Measurements from ENCODE around the gene PATE2.

PATE2 gene

GRCh38 chr11:125778728-125779127, at the start of gene PATE2:
Gene PATE2, minus strand, starts transcription at chr11:125778828. Its CDS starts 55 bp downstream, at chr11:125778773.
- no peaks in the 10 kb centered on the region for H3K9me3 Mint-ChIP-seq
- peaks cover 14% of the 10 kb centered on the region for H3K27me3 Mint-ChIP-seq
- no peaks in the 10 kb centered on the region for H3K36me3 Mint-ChIP-seq
- H3K27ac Mint-ChIP-seq: no peak within 1 kb of the TSS
- H3K4me3 Mint-ChIP-seq: no peak within 1 kb of the TSS
- H3K4me1 Mint-ChIP-seq: no peaks in the 10 kb centered on the region

- H3K4me3 Mint-ChIP-seq: no peak overlapping the region
- H3K27me3 Mint-ChIP-seq: peaks cover 4% of the 10 kb centered on the region
- no peaks in the 10 kb centered on the region for H3K36me3 Mint-ChIP-seq
- H3K27ac Mint-ChIP-seq: no peak overlapping the region
- peaks cover 15% of the 10 kb centered on the region for H3K9me3 Mint-ChIP-seq
- no peaks in the 10 kb centered on the region for H3K4me1 Mint-ChIP-seq
Observed at GRCh38 chr11:125807909-125808308, 29.3 kb upstream of the PATE2 start.

- H3K36me3 Mint-ChIP-seq: no peaks in the 10 kb centered on the region
- H3K4me1 Mint-ChIP-seq: no peaks in the 10 kb centered on the region
- peaks cover 31% of the 10 kb centered on the region for H3K9me3 Mint-ChIP-seq
- H3K27ac Mint-ChIP-seq: no peak overlapping the region
- H3K27me3 Mint-ChIP-seq: peaks cover 14% of the 10 kb centered on the region
- no peak overlapping the region for H3K4me3 Mint-ChIP-seq
Observed at GRCh38 chr11:125802387-125802786, 23.8 kb upstream of the PATE2 start.

- H3K4me1 Mint-ChIP-seq: no peaks in the 10 kb centered on the region
- H3K9me3 Mint-ChIP-seq: peaks cover 50% of the 10 kb centered on the region
- no peak overlapping the region for H3K27ac Mint-ChIP-seq
- H3K36me3 Mint-ChIP-seq: no peaks in the 10 kb centered on the region
- H3K27me3 Mint-ChIP-seq: peaks cover 13% of the 10 kb centered on the region
- H3K4me3 Mint-ChIP-seq: no peak overlapping the region
Observed at GRCh38 chr11:125799808-125800207, 21.2 kb upstream of the PATE2 start.

GRCh38 chr11:125797641-125798040, 19.0 kb upstream of the PATE2 start:
- Mint-ChIP-seq H3K36me3 (no peaks in the 10 kb centered on the region), H3K27me3 (peaks cover 13% of the 10 kb centered on the region), H3K4me1 (no peaks in the 10 kb centered on the region), H3K27ac (no peak overlapping the region), H3K9me3 (peaks cover 52% of the 10 kb centered on the region), H3K4me3 (no peak overlapping the region)

GRCh38 chr11:125790825-125791224, 12.2 kb upstream of the PATE2 start:
- no peaks in the 10 kb centered on the region for H3K4me1 Mint-ChIP-seq
- no peak overlapping the region for H3K4me3 Mint-ChIP-seq
- peaks cover 3% of the 10 kb centered on the region for H3K27me3 Mint-ChIP-seq
- peaks cover 12% of the 10 kb centered on the region for H3K9me3 Mint-ChIP-seq
- no peak overlapping the region for H3K27ac Mint-ChIP-seq
- H3K36me3 Mint-ChIP-seq: no peaks in the 10 kb centered on the region

- Mint-ChIP-seq H3K9me3 (no peaks in the 10 kb centered on the region), H3K4me1 (no peaks in the 10 kb centered on the region), H3K27ac (no peak within 1 kb of the TSS), H3K27me3 (peaks cover 2% of the 10 kb centered on the region), H3K36me3 (no peaks in the 10 kb centered on the region), H3K4me3 (no peak within 1 kb of the TSS)
Observed at GRCh38 chr11:125787827-125788226, 9.2 kb upstream of the PATE2 start, which contains the start of gene PATE3. Gene PATE3, plus strand, starts transcription at chr11:125788127. Its CDS starts 25 bp downstream, at chr11:125788152.

- H3K4me3 Mint-ChIP-seq: no peak overlapping the region
- peaks cover 8% of the 10 kb centered on the region for H3K27me3 Mint-ChIP-seq
- H3K9me3 Mint-ChIP-seq: no peaks in the 10 kb centered on the region
- no peaks in the 10 kb centered on the region for H3K36me3 Mint-ChIP-seq
- H3K27ac Mint-ChIP-seq: no peak overlapping the region
- no peaks in the 10 kb centered on the region for H3K4me1 Mint-ChIP-seq
Observed at GRCh38 chr11:125784678-125785077, 6.0 kb upstream of the PATE2 start.

GRCh38 chr11:125777309-125777708, 1.3 kb downstream of the PATE2 start:
- Mint-ChIP-seq H3K27ac (no peak overlapping the region), H3K4me1 (no peaks in the 10 kb centered on the region), H3K4me3 (no peak overlapping the region), H3K27me3 (peaks cover 18% of the 10 kb centered on the region), H3K9me3 (no peaks in the 10 kb centered on the region), H3K36me3 (no peaks in the 10 kb centered on the region)

- Mint-ChIP-seq H3K27me3 (peaks cover 10% of the 10 kb centered on the region), H3K27ac (no peak overlapping the region), H3K4me1 (peaks cover 4% of the 10 kb centered on the region), H3K9me3 (no peaks in the 10 kb centered on the region), H3K4me3 (no peak overlapping the region), H3K36me3 (no peaks in the 10 kb centered on the region)
Observed at GRCh38 chr11:125773516-125773915, 5.1 kb downstream of the PATE2 start.

GRCh38 chr11:125772834-125773505, 5.7 kb downstream of the PATE2 start:
- Mint-ChIP-seq H3K27ac (no peak overlapping the region), H3K4me3 (no peak overlapping the region), H3K27me3 (peaks cover 11% of the 10 kb centered on the region), H3K36me3 (no peaks in the 10 kb centered on the region), H3K9me3 (no peaks in the 10 kb centered on the region), H3K4me1 (peaks cover 4% of the 10 kb centered on the region)

GRCh38 chr11:125770583-125770982, 8.0 kb downstream of the PATE2 start:
- Mint-ChIP-seq H3K9me3 (no peaks in the 10 kb centered on the region), H3K4me1 (peaks cover 4% of the 10 kb centered on the region), H3K36me3 (no peaks in the 10 kb centered on the region), H3K4me3 (no peak overlapping the region), H3K27me3 (peaks cover 17% of the 10 kb centered on the region), H3K27ac (no peak overlapping the region)

- Mint-ChIP-seq H3K27me3 (peaks cover 20% of the 10 kb centered on the region), H3K36me3 (no peaks in the 10 kb centered on the region), H3K4me3 (no peak overlapping the region), H3K9me3 (no peaks in the 10 kb centered on the region), H3K27ac (no peak overlapping the region), H3K4me1 (peaks cover 4% of the 10 kb centered on the region)
Observed at GRCh38 chr11:125768336-125769046, 10.1 kb downstream of the PATE2 start.

GRCh38 chr11:125766251-125766650, 12.4 kb downstream of the PATE2 start:
- Mint-ChIP-seq H3K27me3 (peaks cover 18% of the 10 kb centered on the region), H3K36me3 (no peaks in the 10 kb centered on the region)

GRCh38 chr11:125763483-125763882, 15.1 kb downstream of the PATE2 start:
- Mint-ChIP-seq H3K4me3 (no peak overlapping the region), H3K9me3 (peaks cover 7% of the 10 kb centered on the region), H3K36me3 (no peaks in the 10 kb centered on the region), H3K27me3 (peaks cover 17% of the 10 kb centered on the region), H3K27ac (no peak overlapping the region), H3K4me1 (no peaks in the 10 kb centered on the region)

More at GRCh38 chr11:125766251-125766650, 12.4 kb downstream of the PATE2 start:
- Mint-ChIP-seq H3K4me3 (no peak overlapping the region), H3K4me1 (peaks cover 4% of the 10 kb centered on the region), H3K27ac (no peak overlapping the region), H3K9me3 (no peaks in the 10 kb centered on the region)

GRCh38 chr11:125762445-125762844, 16.2 kb downstream of the PATE2 start:
- Mint-ChIP-seq H3K9me3 (peaks cover 7% of the 10 kb centered on the region), H3K27me3 (peaks cover 17% of the 10 kb centered on the region), H3K36me3 (no peaks in the 10 kb centered on the region), H3K4me3 (no peak overlapping the region), H3K27ac (no peak overlapping the region), H3K4me1 (no peaks in the 10 kb centered on the region)
